WTC11 (cell line): Measurements from ENCODE around the gene MEIS1. TPM values are rescaled to one million over a fixed set of nuclear protein-coding genes. Genes with fewer than 3 reads are reported as not detected.

ENCODE experiments used
- ATAC-seq: fragments of 200-7000 bp; cut with Tn5 transposase; 2 replicates; pipeline ENCODE4 v1.10.0; 2021; ENCODE audit warnings: mild to moderate bottlenecking, moderate library complexity
- CTCF ChIA-PET: fragments of 300-600 bp; sonication (Branson Sonifier 250); formaldehyde crosslinking; loops from one replicate; lab custom pipeline; 2021; ENCODE audit warnings: antibody characterized with exemption; lab: Charles Lee
- POLR2A ChIA-PET: fragments of 350-600 bp; sonication (Branson Sonifier 250); formaldehyde crosslinking; loops from one replicate; lab custom pipeline; 2021; ENCODE audit warnings: antibody characterized with exemption; lab: Charles Lee
- DNase-seq: peaks from one replicate; pipeline ENCODE4 v3.0.0; 2021; ENCODE audit warnings: low spot score
- H3K27ac Mint-ChIP-seq: 2 replicates; pipeline ENCODE4 v1.8.0; 2021; ENCODE audit warnings: mixed read lengths
- H3K27me3 Mint-ChIP-seq: 2 replicates; pipeline ENCODE4 v1.8.0; 2021; ENCODE audit warnings: low read depth, mild to moderate bottlenecking, moderate library complexity, mixed read lengths
- H3K36me3 Mint-ChIP-seq: 2 replicates; pipeline ENCODE4 v1.8.0; 2021; ENCODE audit warnings: mixed read lengths
- H3K4me1 Mint-ChIP-seq: 2 replicates; pipeline ENCODE4 v1.8.0; 2022; ENCODE audit warnings: mixed read lengths
- H3K4me3 Mint-ChIP-seq: 2 replicates; pipeline ENCODE4 v1.8.0; 2021; ENCODE audit warnings: mild to moderate bottlenecking, moderate library complexity, mixed read lengths
- H3K9me3 Mint-ChIP-seq: 2 replicates; pipeline ENCODE4 v1.8.0; 2021; ENCODE audit warnings: mixed read lengths
- ATF1 ChIP-seq: sonication (generic); formaldehyde crosslinking; IDR thresholded peaks from 2 replicates; pipeline ENCODE4 v1.8.1; 2023; ENCODE audit warnings: mild to moderate bottlenecking, moderate library complexity, missing genetic modification reagents
- ATF2 ChIP-seq: sonication (generic); formaldehyde crosslinking; IDR thresholded peaks from 2 replicates; pipeline ENCODE4 v1.8.1; 2022; ENCODE audit warnings: low read depth, missing genetic modification reagents, borderline replicate concordance
- CBFB ChIP-seq: sonication (generic); formaldehyde crosslinking; IDR thresholded peaks from 2 replicates; pipeline ENCODE4 v1.8.1; 2022; ENCODE audit warnings: mild to moderate bottlenecking, low read depth, missing genetic modification reagents
- ERG ChIP-seq: fragments of 250-450 bp; sonication (Bioruptor Pico); IDR thresholded peaks from 2 replicates; pipeline ENCODE4 v1.8.0; 2021; ENCODE audit warnings: mild to moderate bottlenecking
- ETV6 ChIP-seq: sonication (generic); formaldehyde crosslinking; IDR thresholded peaks from 2 replicates; pipeline ENCODE4 v1.8.1; 2022; ENCODE audit warnings: mild to moderate bottlenecking, missing genetic modification reagents
- GRHL2 ChIP-seq: fragments of 250-450 bp; sonication (Bioruptor Pico); IDR thresholded peaks from 2 replicates; pipeline ENCODE4 v1.8.0; 2022; ENCODE audit warnings: mild to moderate bottlenecking, moderate library complexity; ENCODE audit not compliant: insufficient replicate concordance, severe bottlenecking
- IRF1 ChIP-seq: sonication (generic); formaldehyde crosslinking; IDR thresholded peaks from 2 replicates; pipeline ENCODE4 v1.8.0; 2023; ENCODE audit warnings: missing genetic modification reagents
- JUN ChIP-seq: sonication (generic); formaldehyde crosslinking; IDR thresholded peaks from 2 replicates; pipeline ENCODE4 v1.8.0; 2023; ENCODE audit warnings: mild to moderate bottlenecking, missing genetic modification reagents
- KAT7 ChIP-seq: sonication (generic); formaldehyde crosslinking; IDR thresholded peaks from 2 replicates; pipeline ENCODE4 v1.8.1; 2023; ENCODE audit warnings: missing genetic modification reagents, mild to moderate bottlenecking, borderline replicate concordance
- MXD4 ChIP-seq: fragments of 250-450 bp; sonication (Bioruptor Pico); IDR thresholded peaks from 2 replicates; pipeline ENCODE4 v1.8.0; 2021; ENCODE audit warnings: mild to moderate bottlenecking, moderate library complexity, borderline replicate concordance
- NFYB ChIP-seq: sonication (generic); formaldehyde crosslinking; conservative IDR thresholded peaks from 2 replicates; pipeline ENCODE4 v1.8.0; 2022; ENCODE audit warnings: low read depth, missing genetic modification reagents
- PREB ChIP-seq: sonication (generic); formaldehyde crosslinking; IDR thresholded peaks from 2 replicates; pipeline ENCODE4 v1.8.1; 2022; ENCODE audit warnings: mild to moderate bottlenecking, missing genetic modification reagents, moderate library complexity, borderline replicate concordance
- SMAD4 ChIP-seq: sonication (generic); formaldehyde crosslinking; IDR thresholded peaks from 2 replicates; pipeline ENCODE4 v1.8.0; 2022; ENCODE audit warnings: mild to moderate bottlenecking, missing genetic modification reagents
- SOX15 ChIP-seq: fragments of 250-450 bp; sonication (Bioruptor Pico); IDR thresholded peaks from 2 replicates; pipeline ENCODE4 v1.9.0; 2021; ENCODE audit warnings: mild to moderate bottlenecking
- TEAD4 ChIP-seq: sonication (generic); formaldehyde crosslinking; IDR thresholded peaks from 2 replicates; pipeline ENCODE4 v1.8.0; 2022; ENCODE audit warnings: mild to moderate bottlenecking, missing genetic modification reagents
- USF2 ChIP-seq: sonication (generic); formaldehyde crosslinking; IDR thresholded peaks from 2 replicates; pipeline ENCODE4 v1.8.1; 2023; ENCODE audit warnings: mild to moderate bottlenecking, missing genetic modification reagents, moderate library complexity
- ZNF121 ChIP-seq: sonication (generic); formaldehyde crosslinking; IDR thresholded peaks from 2 replicates; pipeline ENCODE4 v1.8.0; 2023; ENCODE audit warnings: missing genetic modification reagents
- ZNF281 ChIP-seq: sonication (generic); formaldehyde crosslinking; IDR thresholded peaks from 2 replicates; pipeline ENCODE4 v1.8.0; 2023; ENCODE audit warnings: mild to moderate bottlenecking, missing genetic modification reagents
- ZNF317 ChIP-seq: sonication (generic); formaldehyde crosslinking; IDR thresholded peaks from 2 replicates; pipeline ENCODE4 v1.8.1; 2023; ENCODE audit warnings: low read depth, mild to moderate bottlenecking, moderate library complexity, missing genetic modification reagents, borderline replicate concordance
- ZNF396 ChIP-seq: fragments of 250-450 bp; sonication (Bioruptor Pico); IDR thresholded peaks from 2 replicates; pipeline ENCODE4 v1.8.0; 2021; ENCODE audit warnings: mild to moderate bottlenecking, moderate library complexity, borderline replicate concordance
- ZNF416 ChIP-seq: fragments of 250-450 bp; sonication (Bioruptor Pico); IDR thresholded peaks from 2 replicates; pipeline ENCODE4 v1.9.0; 2021; ENCODE audit warnings: mild to moderate bottlenecking, inconsistent platforms
- ZNF425 ChIP-seq: fragments of 250-450 bp; sonication (Bioruptor Pico); conservative IDR thresholded peaks from 2 replicates; pipeline ENCODE4 v1.9.0; 2021; ENCODE audit warnings: mild to moderate bottlenecking
- total RNA-seq: library from RNA; stranded (reverse); gene quantifications from 3 replicates; pipeline ENCODE4 v1.2.3, GENCODE V29; 2021

The MEIS1 gene
- total RNA-seq, 1 experiment from 2014 or later: 0.48 TPM

GRCh38 chr2:66418381-66418780 is 16.5 kb upstream of the MEIS1 start:
- TF ChIP-seq ZNF416 (CRISPR knock-in tag) (no peak), USF2 (no peak), IRF1 (no peak), ZNF121 (CRISPR knock-in tag) (no peak), MXD4 (CRISPR knock-in tag) (no peak), SOX15 (CRISPR knock-in tag) (no peak)
- H3K9me3 Mint-ChIP-seq: no peaks in the 10 kb centered on the region
- DNase-seq: no peak
- H3K27ac Mint-ChIP-seq: no peak overlapping the region
- no peak for ATAC-seq
- ChIA-PET CTCF (interaction anchor here (1.3 kb wide), 1 partner anchor 11 kb away, joined by 3 read pairs; no protein-coding TSS in a partner anchor), POLR2A (no interaction called here)
- no peaks in the 10 kb centered on the region for H3K36me3 Mint-ChIP-seq
- H3K4me1 Mint-ChIP-seq: peaks cover 15% of the 10 kb centered on the region
- no peak overlapping the region for H3K4me3 Mint-ChIP-seq
- H3K27me3 Mint-ChIP-seq: peaks cover 5% of the 10 kb centered on the region; the same call in 1 of the 2 replicates

- no peak for ATAC-seq
- Mint-ChIP-seq H3K27me3 (peaks cover 38% of the 10 kb centered on the region), H3K4me1 (peaks cover 12% of the 10 kb centered on the region)
- CTCF ChIA-PET: no interaction called here
- TF ChIP-seq SMAD4: no peak
- no peak for TF ChIP-seq ERG
- TF ChIP-seq GRHL2 (CRISPR knock-in tag): no peak
- TF ChIP-seq TEAD4 (CRISPR knock-in tag): no peak
- no peak for TF ChIP-seq JUN (CRISPR knock-in tag)
- TF ChIP-seq NFYB (CRISPR knock-in tag): no peak
- TF ChIP-seq ZNF396 (CRISPR knock-in tag): no peak
- no peak for TF ChIP-seq ATF2 (CRISPR knock-in tag)
- TF ChIP-seq PREB: no peak
- no peak for TF ChIP-seq ZNF317 (CRISPR knock-in tag)
- TF ChIP-seq KAT7 (CRISPR knock-in tag): no peak
- TF ChIP-seq, all 79 proteins: peak for 0
- POLR2A ChIA-PET: no interaction called here
- Mint-ChIP-seq H3K4me3 (no peak overlapping the region), H3K36me3 (no peaks in the 10 kb centered on the region), H3K27ac (no peak overlapping the region), H3K9me3 (no peaks in the 10 kb centered on the region)
- no peak for DNase-seq
Measured at GRCh38 chr2:66421612-66422011, 13.3 kb upstream of the MEIS1 start.

GRCh38 chr2:66423391-66424124 is 11.4 kb upstream of the MEIS1 start:
- ATAC-seq: no peak
- no peak for DNase-seq
- ChIA-PET CTCF (interaction anchor here (1.3 kb wide), 1 partner anchor 713 kb away, joined by 4 read pairs; no protein-coding TSS in a partner anchor), POLR2A (no interaction called here)
- Mint-ChIP-seq H3K27me3 (peaks cover 57% of the 10 kb centered on the region), H3K36me3 (no peaks in the 10 kb centered on the region), H3K9me3 (no peaks in the 10 kb centered on the region), H3K4me1 (peaks cover 22% of the 10 kb centered on the region), H3K27ac (no peak overlapping the region), H3K4me3 (no peak overlapping the region)
- TF ChIP-seq ZNF396 (CRISPR knock-in tag) (no peak), ATF1 (no peak), ETV6 (CRISPR knock-in tag) (no peak), ZNF425 (CRISPR knock-in tag) (no peak), SOX15 (CRISPR knock-in tag) (no peak), CBFB (CRISPR knock-in tag) (no peak), ZNF281 (CRISPR knock-in tag) (no peak)
